ENCODE measurements around the gene PLCG2. TPM values are rescaled to one million over a fixed set of nuclear protein-coding genes. Genes with fewer than 3 reads are reported as not detected.

Gene PLCG2
- total RNA-seq, 2 donors from 2014 or later: 7.4 to 13.4 TPM

DNA sequence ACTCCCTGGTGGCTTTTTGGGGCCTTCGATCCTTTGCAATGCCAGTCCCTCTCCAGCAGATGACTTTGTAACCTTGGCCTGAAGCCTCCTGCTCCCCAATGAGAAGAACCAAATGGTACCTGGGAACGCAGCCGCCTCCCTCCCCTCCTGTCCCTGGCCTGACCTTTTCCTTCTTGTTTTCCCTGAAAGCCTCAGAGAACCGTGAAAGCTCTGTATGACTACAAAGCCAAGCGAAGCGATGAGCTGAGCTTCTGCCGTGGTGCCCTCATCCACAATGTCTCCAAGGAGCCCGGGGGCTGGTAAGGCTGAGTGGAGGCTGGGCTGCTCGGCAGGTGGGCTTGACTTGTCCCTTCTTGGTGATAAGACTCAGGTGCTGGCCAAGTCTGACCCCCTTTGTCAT lies 144.2 kb downstream of the PLCG2 start:
- no peak overlapping the region for H3K27ac ChIP-seq
- no peaks in the 10 kb centered on the region for H3K4me1 ChIP-seq
- no peaks in the 10 kb centered on the region for H3K9me3 ChIP-seq
- TF ChIP-seq, protein P1, sequence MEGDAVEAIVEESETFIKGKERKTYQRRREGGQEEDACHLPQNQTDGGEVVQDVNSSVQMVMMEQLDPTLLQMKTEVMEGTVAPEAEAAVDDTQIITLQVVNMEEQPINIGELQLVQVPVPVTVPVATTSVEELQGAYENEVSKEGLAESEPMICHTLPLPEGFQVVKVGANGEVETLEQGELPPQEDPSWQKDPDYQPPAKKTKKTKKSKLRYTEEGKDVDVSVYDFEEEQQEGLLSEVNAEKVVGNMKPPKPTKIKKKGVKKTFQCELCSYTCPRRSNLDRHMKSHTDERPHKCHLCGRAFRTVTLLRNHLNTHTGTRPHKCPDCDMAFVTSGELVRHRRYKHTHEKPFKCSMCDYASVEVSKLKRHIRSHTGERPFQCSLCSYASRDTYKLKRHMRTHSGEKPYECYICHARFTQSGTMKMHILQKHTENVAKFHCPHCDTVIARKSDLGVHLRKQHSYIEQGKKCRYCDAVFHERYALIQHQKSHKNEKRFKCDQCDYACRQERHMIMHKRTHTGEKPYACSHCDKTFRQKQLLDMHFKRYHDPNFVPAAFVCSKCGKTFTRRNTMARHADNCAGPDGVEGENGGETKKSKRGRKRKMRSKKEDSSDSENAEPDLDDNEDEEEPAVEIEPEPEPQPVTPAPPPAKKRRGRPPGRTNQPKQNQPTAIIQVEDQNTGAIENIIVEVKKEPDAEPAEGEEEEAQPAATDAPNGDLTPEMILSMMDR (IDR thresholded peaks at IDR 0.05): no peak
- peaks cover 9% of the 10 kb centered on the region for H3K36me3 ChIP-seq
- H3K4me3 ChIP-seq: no peak overlapping the region
- no peaks in the 10 kb centered on the region for H3K27me3 ChIP-seq
- DNase-seq (ENCODE audit: low spot score): no peak

DNA sequence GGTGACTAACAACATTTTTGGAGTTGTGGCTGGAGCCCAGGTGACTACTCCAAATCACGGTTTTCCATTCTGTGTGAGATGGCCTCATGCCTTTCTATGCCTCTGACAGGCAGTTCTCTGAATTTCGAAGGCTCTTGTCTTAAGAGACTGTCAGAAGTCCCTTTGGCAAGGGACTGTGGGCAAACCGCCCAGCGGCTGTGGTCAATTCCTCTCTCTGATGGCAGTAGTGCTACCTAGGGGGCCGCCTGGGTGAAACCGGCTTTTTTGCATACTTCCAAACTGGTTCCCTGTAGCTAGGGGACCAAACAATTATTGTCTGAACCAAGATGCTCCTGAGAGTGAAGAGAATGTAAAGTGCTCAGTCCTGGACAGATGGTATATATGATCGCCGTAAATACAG lies 145.9 kb downstream of the PLCG2 start:
- Histone ChIP-seq H3K36me3 (peaks cover 3% of the 10 kb centered on the region), H3K9me3 (no peaks in the 10 kb centered on the region), H3K27me3 (no peaks in the 10 kb centered on the region), H3K4me1 (no peaks in the 10 kb centered on the region), H3K4me3 (no peak overlapping the region), H3K27ac (no peak overlapping the region)
- DNase-seq (ENCODE audit: low spot score): no peak
- TF ChIP-seq, protein P1 (IDR thresholded peaks at IDR 0.05): no peak

DNA sequence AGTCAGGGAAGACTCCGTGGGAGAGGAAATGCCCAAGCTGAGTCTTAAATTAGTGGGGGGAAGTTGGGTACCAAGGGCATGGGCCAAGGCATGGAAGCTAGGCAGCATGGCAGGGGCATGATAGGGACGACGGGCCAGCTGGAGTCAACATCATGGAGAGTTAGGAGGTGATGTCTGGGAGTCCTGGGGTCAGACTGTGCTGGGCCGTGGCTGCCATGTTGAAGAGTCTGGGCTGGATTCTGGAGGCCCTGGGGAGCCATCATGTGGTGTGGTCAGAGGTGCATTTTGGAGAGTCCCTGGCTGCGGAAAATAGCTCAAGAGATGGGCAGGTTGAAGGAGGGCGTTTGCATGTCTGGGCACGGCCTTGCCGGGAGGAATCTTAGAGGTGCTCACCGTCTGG lies 146.9 kb downstream of the PLCG2 start:
- no peak overlapping the region for H3K4me3 ChIP-seq
- no peaks in the 10 kb centered on the region for H3K27me3 ChIP-seq
- TF ChIP-seq, protein P1 (IDR thresholded peaks at IDR 0.05): no peak
- H3K36me3 ChIP-seq: no peaks in the 10 kb centered on the region
- H3K9me3 ChIP-seq: no peaks in the 10 kb centered on the region
- H3K27ac ChIP-seq: no peak overlapping the region
- H3K4me1 ChIP-seq: no peaks in the 10 kb centered on the region
- DNase-seq (ENCODE audit: low spot score): no peak

DNA sequence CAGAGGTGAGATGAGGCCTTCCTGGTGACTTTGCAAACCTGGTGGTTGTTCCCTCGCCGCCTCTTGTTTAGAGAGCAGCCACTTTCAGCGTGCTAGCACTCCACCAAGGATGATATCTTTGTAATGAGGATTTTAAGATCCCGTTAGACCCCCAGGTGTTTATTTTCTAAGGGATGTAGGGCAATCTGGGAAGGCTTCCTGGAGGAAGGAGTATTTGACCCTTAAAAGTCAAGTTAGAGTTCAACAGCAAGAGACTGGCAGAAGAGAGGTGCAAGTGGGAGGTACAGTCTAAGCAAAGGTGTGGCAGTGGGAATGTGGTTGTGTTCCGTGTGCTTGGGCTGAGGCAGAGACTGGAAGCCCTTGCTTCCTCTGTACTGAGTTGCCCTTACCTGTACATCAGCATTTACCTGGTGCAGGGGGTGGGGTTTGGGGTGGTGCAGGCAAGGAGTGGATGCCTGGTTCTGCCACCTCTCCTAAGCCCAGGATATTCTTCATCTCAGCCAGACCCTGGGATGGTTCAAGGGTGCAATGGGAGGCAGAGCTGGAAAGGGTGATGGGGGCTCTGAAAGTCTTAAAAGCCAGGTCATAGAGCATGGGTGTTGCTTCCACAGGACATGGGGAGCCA lies 148.6 kb downstream of the PLCG2 start:
- no peak overlapping the region for H3K4me3 ChIP-seq
- H3K27me3 ChIP-seq: no peaks in the 10 kb centered on the region
- H3K36me3 ChIP-seq: no peaks in the 10 kb centered on the region
- H3K9me3 ChIP-seq: no peaks in the 10 kb centered on the region
- TF ChIP-seq, protein P1 (IDR thresholded peaks at IDR 0.05): no peak
- DNase-seq (ENCODE audit: low spot score): no peak
- H3K4me1 ChIP-seq: no peaks in the 10 kb centered on the region
- H3K27ac ChIP-seq: no peak overlapping the region

DNA sequence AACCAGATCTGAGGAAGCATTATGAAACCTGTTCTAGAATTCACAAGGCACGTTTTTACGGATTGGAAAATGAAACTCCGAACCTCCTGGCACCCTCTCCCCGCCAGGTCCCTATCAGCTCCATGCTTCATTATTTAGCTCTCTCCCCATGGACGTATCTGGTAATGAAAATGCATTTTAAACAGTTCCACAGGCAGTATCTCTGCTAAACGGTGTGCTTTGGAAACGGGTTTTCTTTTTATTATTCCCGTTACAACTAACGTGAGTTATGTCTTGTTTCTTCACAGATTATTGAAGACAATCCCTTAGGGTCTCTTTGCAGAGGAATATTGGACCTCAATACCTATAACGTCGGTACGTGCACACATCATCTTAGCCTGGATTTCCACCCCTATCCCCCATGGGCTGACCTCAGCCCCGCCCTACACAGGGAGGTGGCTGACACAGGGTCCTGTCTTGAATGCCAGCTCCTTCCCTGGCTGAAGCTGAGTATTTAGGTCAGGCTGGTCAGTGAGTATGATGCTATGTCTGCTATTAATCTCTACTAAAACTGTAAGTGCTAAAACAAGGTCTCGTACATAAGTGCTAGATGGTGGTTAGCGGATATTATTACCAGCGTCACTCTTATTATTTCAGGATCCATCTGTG lies 149.3 kb downstream of the PLCG2 start:
- TF ChIP-seq, protein P1 (IDR thresholded peaks at IDR 0.05): no peak
- no peaks in the 10 kb centered on the region for H3K9me3 ChIP-seq
- H3K36me3 ChIP-seq: no peaks in the 10 kb centered on the region
- no peaks in the 10 kb centered on the region for H3K4me1 ChIP-seq
- DNase-seq (ENCODE audit: low spot score): no peak
- H3K4me3 ChIP-seq: no peak overlapping the region
- H3K27ac ChIP-seq: no peak overlapping the region
- no peaks in the 10 kb centered on the region for H3K27me3 ChIP-seq

DNA sequence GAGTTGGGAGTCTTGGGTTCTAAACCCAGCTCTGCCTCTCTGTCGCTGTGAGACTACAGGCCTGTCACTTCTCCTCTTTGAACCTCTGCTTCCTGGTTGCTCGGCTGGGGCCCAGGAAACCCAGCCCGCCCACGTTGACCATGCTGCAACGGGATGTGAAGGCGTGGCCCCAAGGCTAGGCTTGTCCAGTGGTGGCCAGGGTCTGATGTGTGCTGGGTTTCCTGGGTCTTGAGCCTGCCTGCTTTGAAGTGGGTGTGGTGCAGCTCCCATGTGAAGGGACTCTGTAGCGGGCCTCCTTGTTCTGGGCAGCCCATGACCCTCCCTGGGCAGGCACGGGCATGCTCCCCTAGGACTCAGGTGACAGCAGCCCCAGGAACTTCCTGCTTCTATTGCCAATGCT lies 149.9 kb downstream of the PLCG2 start:
- Histone ChIP-seq H3K4me1 (no peaks in the 10 kb centered on the region), H3K27me3 (no peaks in the 10 kb centered on the region), H3K27ac (no peak overlapping the region), H3K36me3 (no peaks in the 10 kb centered on the region), H3K4me3 (no peak overlapping the region), H3K9me3 (no peaks in the 10 kb centered on the region)
- TF ChIP-seq, protein P1 (IDR thresholded peaks at IDR 0.05): no peak
- no peak for DNase-seq (ENCODE audit: low spot score)

All from right atrium auricular region (tissue), 2 donors.